HT1080 (cell line): Measurements from ENCODE around the gene SEPHS2. TPM values are rescaled to one million over a fixed set of nuclear protein-coding genes. Genes with fewer than 3 reads are reported as not detected.
A peak's percentile ranks its signal among the peaks of the same experiment; 100 is the strongest.
"Not testable (repeated sequence)": the region's sequence is repeated elsewhere in the genome, so short reads cannot be mapped to it uniquely, and the experiment has no call there.

ENCODE experiments used
- DNase-seq: peaks from one replicate; pipeline ENCODE4 v3.0.0-alpha.2; 2015; ENCODE audit warnings: low read depth
- polyA plus RNA-seq, 2 experiments: library from polyadenylated mRNA; depleted of rRNA; stranded (reverse); fragments of >200 nt; gene quantifications; 2 replicates each; pipeline ENCODE4 v1.2.3, GENCODE V29; 2015
- total RNA-seq: library from RNA; depleted of rRNA; stranded (reverse); fragments of >200 nt; shearing (Covaris generic); gene quantifications from 2 replicates; pipeline ENCODE4 v1.2.3, GENCODE V29; 2014; rRNA removed

The SEPHS2 gene, protein sequence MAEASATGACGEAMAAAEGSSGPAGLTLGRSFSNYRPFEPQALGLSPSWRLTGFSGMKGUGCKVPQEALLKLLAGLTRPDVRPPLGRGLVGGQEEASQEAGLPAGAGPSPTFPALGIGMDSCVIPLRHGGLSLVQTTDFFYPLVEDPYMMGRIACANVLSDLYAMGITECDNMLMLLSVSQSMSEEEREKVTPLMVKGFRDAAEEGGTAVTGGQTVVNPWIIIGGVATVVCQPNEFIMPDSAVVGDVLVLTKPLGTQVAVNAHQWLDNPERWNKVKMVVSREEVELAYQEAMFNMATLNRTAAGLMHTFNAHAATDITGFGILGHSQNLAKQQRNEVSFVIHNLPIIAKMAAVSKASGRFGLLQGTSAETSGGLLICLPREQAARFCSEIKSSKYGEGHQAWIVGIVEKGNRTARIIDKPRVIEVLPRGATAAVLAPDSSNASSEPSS
- total RNA-seq: 6.8 and 8.2 TPM in 2 replicates
- 46.7 and 49.1 TPM in 2 replicates for polyA plus RNA-seq (2015; cell fraction: cytosol; rRNA removed)
- polyA plus RNA-seq (2015; cell fraction: nucleus; rRNA removed): 23.8 and 30.3 TPM in 2 replicates

DNA sequence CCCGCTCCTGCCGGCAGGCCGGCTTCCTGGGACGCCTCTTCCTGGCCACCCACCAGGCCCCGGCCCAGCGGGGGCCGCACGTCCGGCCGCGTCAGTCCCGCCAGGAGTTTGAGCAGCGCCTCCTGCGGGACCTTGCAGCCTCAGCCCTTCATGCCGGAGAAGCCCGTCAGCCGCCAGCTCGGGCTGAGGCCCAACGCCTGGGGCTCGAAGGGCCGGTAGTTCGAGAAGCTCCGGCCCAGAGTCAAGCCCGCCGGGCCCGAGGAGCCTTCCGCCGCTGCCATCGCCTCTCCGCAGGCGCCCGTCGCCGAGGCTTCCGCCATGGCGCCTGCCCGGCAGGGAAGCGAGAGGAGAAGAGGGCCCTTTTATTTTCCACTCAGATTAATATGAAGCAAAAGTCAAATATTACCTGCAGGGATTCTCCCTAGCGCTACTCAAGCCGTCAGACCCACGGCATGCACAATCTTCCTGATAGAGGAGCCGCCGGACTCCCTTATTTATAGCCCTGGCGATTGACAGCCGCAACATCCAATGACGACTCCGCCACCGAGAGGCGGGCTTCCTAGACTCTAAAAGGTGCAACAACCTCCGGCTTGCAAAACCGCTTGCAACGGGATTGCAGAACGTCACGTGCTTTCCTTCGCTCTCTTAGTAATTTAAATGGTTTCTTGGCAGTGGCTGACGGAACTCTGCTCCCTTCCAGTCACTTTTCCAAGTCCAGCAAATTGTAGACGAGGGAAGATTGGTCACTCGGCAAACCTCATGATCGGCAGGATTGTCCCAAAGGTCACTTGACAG lies at the start of gene SEPHS2:
Gene SEPHS2 (minus strand): TSS at position 467 of the 795 bp plus-strand sequence. CDS start 147 bp downstream, at position 320.
- DNase-seq: peak; percentile 93

DNA sequence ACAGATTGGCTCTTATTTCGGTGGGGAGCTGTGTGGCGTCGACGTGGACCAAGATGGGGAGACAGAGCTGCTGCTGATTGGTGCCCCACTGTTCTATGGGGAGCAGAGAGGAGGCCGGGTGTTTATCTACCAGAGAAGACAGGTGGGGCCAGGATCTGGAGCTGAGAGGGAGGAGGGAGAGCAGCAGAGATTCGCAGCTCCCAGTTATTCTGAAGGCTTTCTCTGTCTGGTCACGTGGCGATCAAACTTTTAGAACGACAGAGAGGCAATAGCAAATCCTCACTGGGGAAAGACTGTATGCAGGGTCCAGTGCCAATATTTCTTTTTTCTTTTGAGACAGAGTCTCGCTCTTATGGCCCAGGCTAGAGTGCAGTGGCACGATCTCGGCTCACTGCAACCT lies 49.0 kb upstream of the SEPHS2 start:
- no peak for DNase-seq

DNA sequence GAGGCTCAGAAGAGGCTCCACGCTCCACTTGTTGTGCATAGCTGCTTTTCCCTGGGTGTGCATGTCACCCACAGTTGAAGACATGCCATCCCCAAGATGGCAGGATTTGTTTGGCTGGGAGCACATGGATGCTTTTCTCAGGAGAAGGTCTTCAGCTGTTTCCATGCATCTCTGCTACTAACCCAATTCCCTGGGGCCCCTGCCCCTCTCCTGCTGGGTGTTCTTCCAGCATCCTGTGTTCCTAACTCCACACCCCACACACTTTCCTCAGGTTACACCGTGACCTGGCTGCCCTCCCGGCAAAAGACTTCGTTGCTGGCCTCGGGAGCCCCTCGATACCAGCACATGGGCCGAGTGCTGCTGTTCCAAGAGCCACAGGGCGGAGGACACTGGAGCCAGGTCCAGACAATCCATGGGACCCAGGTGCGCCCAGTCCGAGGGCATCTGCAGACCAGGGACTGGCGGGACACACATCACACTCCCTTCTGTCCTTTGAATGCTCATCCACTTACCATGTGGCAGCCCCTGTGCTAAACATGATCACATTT lies 48.3 kb upstream of the SEPHS2 start:
- DNase-seq: no peak

DNA sequence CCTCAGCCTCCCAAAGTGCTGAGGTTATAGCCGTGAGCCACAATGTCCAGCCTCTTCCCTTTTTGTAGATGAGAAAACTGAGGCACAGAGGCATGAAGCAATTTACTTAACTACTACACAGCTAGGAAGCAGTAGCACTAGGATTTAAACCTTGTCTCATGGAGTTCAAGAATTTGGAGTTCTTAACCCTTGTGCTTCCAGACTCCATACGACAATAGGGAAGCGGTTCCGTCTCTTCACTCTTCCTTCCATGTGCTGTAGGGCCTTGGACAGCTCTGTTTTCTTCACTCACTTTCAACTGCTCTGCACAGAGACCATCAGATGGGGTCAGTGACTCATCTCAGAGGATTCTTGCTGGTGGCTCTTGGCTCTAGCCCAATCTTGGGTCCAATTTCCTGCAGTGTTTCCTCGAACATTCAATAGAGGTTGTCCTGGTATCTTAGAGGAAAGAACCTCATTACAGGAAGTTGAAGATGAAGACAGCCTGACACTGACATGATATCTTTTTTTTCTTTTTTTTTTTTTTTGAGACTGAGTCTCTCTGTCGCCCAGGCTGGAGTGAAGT lies 46.2 kb upstream of the SEPHS2 start:
- DNase-seq: peak; percentile 93

DNA sequence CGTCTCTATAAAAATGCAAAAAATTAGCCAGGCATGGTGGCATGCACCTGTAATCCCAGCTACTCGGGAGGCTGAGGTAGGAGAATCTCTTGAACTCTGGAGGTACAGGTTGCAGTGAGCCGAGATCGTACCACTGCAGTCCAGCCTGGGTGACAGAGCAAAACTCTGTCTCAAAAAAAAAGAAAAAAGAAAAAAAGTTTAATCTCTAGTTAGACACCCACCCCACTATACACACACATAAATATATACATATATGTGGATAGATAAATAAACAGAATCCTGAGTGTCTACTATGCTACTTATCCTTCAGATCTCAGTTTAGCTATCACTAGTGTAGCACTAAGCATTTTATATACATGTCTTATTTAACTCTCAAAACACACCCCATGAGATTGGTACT lies 45.6 kb upstream of the SEPHS2 start:
- DNase-seq: no peak

DNA sequence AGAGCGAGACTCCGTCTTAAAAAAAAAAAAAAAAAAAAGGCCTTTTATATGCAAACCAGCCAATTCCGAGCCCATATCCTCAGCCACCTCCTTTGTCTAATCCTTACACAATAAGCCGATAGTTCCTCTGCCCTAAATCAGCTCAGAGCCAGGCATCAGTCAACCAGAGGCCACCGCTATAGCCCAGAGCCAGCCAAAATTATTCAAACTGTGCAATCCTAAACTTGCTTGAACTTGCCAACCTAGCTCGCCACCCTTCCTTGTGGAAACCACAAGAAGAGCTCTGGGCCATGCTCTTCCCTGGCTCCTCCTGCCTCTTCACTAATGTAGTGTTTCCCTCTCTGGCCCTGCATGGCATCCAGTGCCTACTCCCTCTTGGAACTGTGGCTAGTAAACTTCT lies 44.5 kb upstream of the SEPHS2 start:
- no peak for DNase-seq

DNA sequence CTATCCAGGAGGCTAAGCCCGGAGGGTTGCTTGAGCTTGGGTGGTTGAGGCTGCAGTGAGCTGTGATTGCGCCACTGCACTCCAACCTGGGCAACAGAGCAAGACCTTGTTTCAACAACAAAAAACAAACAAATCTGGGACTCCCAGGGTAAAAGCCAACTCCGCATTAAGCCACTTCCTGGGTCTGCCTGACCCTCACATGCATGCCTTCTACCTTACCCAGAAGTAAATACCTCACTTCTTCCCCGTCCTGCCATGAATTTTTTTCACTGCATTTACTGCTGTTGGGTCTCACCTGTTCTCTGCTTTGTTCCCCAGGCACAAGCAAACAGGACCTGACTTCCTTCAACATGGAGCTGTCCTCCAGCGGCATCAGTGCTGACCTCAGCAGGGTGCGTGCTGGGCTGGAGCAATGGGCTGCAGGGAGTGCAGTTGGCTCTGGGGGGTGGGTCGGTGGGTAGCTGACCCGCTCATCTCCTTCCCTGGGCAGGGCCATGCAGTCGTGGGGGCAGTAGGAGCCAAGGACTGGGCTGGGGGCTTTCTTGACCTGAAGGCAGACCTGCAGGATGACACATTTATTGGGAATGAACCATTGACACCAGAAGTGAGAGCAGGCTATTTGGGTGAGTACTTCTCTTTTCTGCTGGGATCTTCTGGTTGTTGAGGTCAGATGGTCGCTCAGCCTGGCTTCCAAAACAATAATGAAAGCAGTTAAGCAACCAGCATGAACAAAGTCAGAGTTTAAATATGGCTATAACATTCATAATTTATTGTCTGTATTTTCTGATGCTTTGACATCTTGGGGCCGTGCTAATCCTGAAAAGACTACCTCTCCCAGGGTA lies 43.3 kb upstream of the SEPHS2 start:
- no peak for DNase-seq

DNA sequence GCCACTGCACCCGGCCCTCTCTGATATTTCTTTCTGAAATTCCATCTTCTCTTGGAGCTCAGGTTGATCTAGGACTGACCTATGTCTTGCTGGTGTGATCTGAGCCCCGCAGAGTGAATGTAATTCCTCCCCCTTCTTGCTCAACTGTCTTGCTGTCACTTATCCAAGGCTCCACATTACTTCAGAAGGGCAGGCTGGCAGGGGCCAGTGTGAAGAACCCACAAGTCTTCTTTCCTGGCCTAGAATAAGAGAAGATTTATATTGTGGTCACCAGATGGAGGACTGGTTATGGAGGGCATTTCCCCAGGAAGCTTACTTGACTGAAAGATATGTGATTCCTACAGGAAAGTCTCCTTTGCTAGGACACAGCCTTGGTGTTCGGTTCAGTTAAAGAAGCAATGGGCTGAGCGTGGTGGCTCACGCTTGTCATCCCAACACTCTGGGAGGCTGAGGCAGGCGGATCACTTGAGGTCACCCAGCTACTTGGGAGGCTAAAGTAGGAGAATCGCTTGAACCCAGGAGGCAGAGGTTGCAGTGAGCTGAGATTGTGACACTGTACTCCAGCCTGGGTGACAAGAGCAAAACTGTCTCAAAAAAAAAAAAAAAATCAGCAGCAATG lies 40.3 kb upstream of the SEPHS2 start:
- peak; percentile 60 for DNase-seq

DNA sequence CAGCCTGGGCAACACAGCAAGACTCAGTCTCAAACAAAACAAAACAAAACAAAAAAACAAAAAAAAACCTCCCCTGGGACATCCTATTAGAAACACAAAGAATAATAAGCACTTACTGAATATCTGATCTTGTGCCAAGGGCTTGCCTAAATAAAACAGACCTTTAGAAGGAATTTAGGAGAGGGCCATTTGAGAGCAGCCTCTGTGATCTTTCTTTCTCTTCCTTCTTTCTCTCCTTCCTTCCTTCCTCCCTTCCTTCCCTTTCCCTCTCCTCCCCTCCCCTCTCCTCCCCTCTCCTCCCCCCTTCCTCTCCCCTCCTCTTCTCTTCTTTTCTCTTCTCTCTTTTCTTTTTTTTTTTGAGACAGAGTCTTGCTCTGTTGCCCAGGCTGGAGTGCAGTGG lies 39.2 kb upstream of the SEPHS2 start:
- DNase-seq: no peak

DNA sequence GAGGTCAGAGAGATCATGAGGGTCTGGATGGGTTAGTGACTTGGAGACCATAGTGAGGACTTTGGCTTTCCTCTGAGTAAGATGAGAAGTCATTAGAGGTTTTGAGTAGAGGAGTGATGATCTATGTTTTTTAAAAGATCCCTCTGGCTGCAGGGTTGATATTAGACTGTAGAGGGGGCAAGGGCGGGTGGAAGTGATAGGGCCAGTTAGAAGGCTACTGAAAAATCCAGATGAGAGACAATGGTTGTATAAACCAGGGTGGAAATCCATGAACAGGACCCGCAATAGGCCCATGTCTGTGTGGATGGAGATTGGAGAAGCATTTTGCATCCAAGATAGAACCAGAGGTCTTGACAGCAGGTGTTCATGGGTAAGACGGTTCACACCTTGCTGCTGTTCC lies 36.7 kb upstream of the SEPHS2 start:
- no peak for DNase-seq

DNA sequence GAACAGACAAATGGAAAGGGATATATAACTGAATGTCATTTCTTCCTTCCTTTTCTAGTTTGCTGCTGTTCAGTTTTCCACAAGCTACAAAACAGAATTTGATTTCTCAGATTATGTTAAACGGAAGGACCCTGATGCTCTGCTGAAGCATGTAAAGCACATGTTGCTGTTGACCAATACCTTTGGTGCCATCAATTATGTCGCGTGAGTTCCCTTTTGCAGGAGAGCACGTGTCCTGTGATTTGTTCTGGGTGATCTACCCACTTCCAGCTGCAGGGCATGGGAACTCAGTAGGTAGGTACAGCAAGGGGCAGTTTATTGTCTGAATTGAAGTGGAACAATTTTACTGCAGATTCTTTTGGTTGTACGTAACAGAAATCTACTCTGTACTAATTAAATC lies 35.7 kb upstream of the SEPHS2 start:
- DNase-seq: no peak

DNA sequence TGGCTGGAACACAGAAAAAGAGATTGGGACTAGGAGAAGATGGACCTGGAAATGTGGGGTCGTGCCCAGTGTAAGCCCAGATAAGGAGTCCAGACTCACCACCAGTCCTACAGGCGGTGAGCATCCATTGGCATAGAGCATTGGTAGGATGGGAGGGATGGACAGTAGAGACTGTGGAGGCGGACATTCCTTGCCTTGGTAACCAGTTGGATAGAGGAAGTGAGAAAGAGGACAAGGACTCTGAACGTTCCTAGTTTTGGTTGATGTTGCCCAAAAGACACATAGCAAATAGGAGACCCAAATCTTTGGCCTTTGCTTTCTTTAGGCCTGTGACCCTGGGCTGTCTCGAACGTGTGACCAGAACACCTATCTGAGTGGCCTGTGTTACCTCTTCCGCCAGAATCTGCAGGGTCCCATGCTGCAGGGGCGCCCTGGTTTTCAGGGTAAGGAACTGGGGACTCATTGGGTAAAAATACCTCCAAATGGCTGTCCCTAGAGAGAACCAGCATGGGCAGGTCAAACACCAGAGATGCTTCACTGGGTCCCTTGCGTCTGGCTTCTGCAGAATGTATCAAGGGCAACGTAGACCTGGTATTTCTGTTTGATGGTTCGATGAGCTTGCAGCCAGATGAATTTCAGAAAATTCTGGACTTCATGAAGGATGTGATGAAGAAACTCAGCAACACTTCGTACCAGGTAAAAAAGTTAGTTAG lies 33.2 kb upstream of the SEPHS2 start:
- no peak for DNase-seq

DNA sequence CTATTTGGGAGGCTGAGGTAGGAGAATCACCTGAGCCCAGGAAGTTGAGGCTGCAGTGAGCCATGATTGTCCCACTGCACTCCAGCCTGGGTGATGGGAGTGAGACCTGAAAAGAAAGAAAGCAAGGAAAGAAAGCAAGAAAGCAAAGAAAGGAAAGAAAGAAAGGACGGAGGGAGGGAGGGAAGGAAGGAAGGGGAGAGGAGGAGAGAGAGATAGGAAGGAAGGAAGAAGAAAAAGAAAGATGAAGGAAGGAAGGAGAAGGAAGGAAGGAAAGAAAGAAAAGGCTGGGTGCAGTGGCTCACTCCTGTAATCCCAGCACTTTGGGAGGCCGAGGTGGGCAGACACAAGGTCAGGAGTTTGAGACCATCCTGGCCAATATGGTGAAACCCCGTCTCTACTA lies 32.1 kb upstream of the SEPHS2 start:
- DNase-seq: not testable (repeated sequence)

DNA sequence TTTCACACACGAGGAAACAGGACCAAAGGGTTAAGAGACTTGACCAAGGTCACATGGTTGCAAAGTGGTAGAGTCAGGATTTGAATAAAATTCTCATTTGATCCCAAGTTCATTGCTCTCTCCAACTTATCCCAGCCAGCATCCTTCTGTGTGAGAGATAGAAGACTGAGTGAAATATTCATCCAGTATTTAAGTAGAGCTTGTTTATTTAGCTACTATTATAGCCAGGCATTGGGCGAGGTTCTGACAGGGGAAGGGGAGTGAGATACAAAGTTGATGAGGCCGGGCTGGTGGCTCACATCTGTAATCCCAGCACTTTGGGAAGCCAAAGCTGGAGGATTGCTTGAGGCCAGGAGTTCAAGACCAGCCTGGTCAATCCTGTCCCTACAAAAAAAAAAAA lies 31.3 kb upstream of the SEPHS2 start:
- no peak for DNase-seq

DNA sequence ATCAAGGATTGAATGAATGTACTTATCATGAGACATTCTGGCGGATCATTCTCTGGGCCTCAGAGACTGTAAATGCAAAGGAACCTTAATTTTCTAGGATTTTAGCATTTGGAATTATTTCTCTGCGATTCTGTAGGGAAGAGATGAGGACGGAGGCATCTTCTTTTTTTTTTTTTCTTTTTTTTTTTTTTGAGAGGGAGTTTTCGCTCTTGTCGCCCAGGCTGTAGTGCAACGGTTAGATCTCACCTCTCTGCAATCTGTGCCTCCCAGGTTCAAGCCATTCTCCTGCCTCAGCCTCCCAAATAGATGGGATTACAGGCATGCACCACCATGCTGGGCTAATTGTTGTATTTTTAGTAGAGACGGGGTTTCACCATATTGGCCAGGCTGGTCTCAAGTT lies 29.0 kb upstream of the SEPHS2 start:
- DNase-seq: no peak

DNA sequence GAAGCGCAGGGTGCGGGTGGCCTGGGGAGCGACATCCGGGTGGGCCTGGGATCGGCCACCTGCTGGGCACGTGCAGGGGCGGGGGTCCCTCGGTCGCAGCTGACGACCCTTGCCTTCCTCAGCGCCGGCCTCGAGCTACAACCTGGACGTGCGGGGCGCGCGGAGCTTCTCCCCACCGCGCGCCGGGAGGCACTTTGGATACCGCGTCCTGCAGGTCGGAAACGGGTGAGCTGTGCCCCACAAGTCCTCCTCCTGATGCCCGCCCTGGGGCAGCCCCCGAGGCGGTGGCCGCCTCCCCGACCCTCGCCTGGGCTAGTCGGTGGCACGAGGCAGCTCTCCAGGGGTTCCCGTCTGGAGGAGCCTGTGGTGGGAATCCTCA lies 28.4 kb upstream of the SEPHS2 start:
- no peak for DNase-seq

DNA sequence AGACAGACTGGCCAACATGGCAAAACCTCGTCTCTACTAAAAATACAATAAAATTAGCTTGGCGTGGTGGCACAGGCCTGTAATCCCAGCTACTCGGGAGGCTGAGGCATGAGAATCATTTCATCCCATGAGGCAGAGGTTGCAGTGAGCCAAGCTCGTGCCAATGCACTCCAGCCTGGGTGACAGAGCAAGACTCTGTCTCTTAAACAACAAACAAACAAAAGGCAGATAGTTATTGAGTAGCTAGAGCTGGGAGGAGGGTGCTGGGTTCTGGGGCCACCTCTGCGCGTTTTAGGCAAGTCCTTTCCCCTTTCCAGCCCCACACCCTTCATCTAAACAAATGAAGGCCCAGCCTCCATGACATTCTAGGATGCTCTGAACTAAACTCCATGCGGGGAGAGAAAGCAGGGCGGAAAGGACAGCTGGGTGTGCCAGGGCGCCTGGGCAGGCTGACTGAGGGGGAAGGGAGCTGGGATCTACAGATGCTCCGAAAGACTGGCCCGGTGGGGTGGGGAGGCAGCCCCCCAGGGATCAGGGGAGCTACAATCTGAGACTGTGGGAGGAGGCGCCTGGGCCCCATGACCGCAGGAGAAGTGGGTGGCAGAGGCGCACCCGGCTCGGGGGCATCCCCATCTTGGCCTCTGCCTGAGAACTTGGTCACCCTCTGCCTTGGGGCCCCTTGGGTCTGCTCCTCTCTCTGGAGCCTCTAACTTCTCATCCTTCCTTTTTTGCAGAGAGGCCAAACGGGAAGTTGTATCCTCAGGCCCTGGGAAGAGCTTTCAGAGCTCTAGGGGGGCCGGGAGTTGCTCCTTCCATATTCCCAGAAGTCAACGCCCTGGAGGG lies 27.8 kb upstream of the SEPHS2 start:
- DNase-seq: no peak

DNA sequence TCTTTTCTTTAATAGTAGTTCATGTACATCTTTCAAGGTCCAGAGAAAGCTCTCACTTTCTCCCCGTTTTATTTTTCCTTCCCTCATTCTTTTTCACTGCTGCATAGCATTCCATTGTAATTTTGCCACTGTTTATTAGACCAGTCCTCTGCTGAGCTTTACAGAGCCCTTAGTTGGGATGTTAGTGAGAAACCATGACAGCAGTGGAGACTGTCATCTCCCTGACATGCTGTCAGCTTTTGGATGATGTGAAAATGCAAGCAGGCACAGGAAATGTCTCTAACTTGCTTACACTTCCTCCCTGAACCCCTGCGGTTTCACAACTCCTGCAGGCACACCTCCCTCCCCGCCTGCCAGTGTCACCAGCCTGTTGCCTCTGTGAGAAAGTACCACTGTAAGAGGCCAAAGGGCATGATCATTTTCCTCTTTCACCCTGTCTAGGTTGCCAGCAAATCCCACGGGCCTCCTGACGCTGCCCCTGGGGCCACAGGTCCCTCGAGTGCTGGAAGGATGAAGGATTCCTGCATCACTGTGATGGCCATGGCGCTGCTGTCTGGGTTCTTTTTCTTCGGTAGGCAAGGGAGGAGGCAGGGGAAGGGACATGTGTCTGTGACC lies 26.8 kb upstream of the SEPHS2 start, which contains the start of gene ITGAL:
Gene ITGAL (plus strand): TSS at position 415 of the 615 bp plus-strand sequence. CDS start 96 bp downstream, at position 511.
- no peak for DNase-seq
